H1 (cell line): Measurements from ENCODE around the gene RIPK4. TPM values are rescaled to one million over a fixed set of nuclear protein-coding genes. Genes with fewer than 3 reads are reported as not detected.

Experiments used
- CTCF ChIA-PET: fragments of 300-600 bp; sonication (Branson Sonifier 250); formaldehyde crosslinking; loops from one replicate; lab custom pipeline; 2021; ENCODE audit not compliant: partially characterized antibody; lab: Charles Lee
- POLR2A ChIA-PET: fragments of 300-600 bp; sonication (Branson Sonifier 250); formaldehyde crosslinking; loops from one replicate; lab custom pipeline; 2021; ENCODE audit warnings: inconsistent platforms; ENCODE audit not compliant: partially characterized antibody; lab: Charles Lee
- DNase-seq, 2 experiments: peaks; one replicate each; pipeline versions ENCODE4 v3.0.0 to v3.0.0-alpha.2; 2010 to 2022; ENCODE audit warnings: low spot score in 2 of 2, low read depth in 1 of 2, mixed read lengths in 1 of 2
- FAIRE-seq: peaks from 2 replicates; lab custom pipeline; 2011; peaks lifted over from hg19 to GRCh38; lab: Jason Lieb, UNC
- H2AFZ ChIP-seq: 2 replicates; pipeline ENCODE4 v1.8.1; 2012; ENCODE audit warnings: low read length, inconsistent platforms
- H2AK5ac ChIP-seq: 2 replicates; pipeline ENCODE4 v1.6.1; 2013; ENCODE audit warnings: low read depth, low read length
- H2BK120ac ChIP-seq: replicated peaks from 2 replicates; pipeline ENCODE3; 2013; ENCODE audit warnings: low read depth, low read length, inconsistent platforms
- H2BK12ac ChIP-seq: 2 replicates; pipeline ENCODE4 v1.6.1; 2013; ENCODE audit warnings: low read depth, low read length
- H2BK15ac ChIP-seq: 2 replicates; pipeline ENCODE4 v1.6.1; 2013; ENCODE audit warnings: low read length
- H2BK20ac ChIP-seq: 2 replicates; pipeline ENCODE4 v1.6.1; 2013; ENCODE audit warnings: low read length
- H2BK5ac ChIP-seq: 2 replicates; pipeline ENCODE4 v1.6.1; 2013; ENCODE audit warnings: low read depth, low read length
- H3K14ac ChIP-seq: 2 replicates; pipeline ENCODE4 v1.6.1; 2013; ENCODE audit warnings: inconsistent platforms; ENCODE audit not compliant: insufficient read length
- H3K18ac ChIP-seq: 2 replicates; pipeline ENCODE4 v1.6.1; 2013; ENCODE audit warnings: low read length; ENCODE audit errors: extremely low read depth
- H3K23ac ChIP-seq: 2 replicates; pipeline ENCODE4 v1.6.1; 2013; ENCODE audit warnings: inconsistent platforms; ENCODE audit not compliant: insufficient read length
- H3K23me2 ChIP-seq: 2 replicates; pipeline ENCODE4 v1.6.1; 2013; ENCODE audit warnings: low read depth, low read length
- H3K27ac ChIP-seq: 2 replicates; pipeline ENCODE4 v1.6.1; 2011; ENCODE audit warnings: low read depth, low read length, inconsistent platforms
- H3K27me3 ChIP-seq, 4 experiments: replicated peaks in 1 of 4; 1 replicate in 1 of 4; 2 replicates in 3 of 4; pipeline versions ENCODE4 v1.6.1 to v1.8.1; 2011 to 2013; ENCODE audit warnings: low read length in 3 of 4, mild to moderate bottlenecking in 3 of 4, inconsistent platforms in 2 of 4, mixed read lengths in 2 of 4, moderate library complexity in 1 of 4; ENCODE audit not compliant: control insufficient read depth in 3 of 4, insufficient read depth in 3 of 4; ENCODE audit errors: extremely low read depth in 1 of 4
- H3K36me3 ChIP-seq, 4 experiments: 2 replicates each; pipeline versions ENCODE4 v1.6.1 to v1.8.1; 2011 to 2013; ENCODE audit warnings: mild to moderate bottlenecking in 4 of 4, low read length in 3 of 4, moderate library complexity in 2 of 4, control low read depth in 1 of 4, inconsistent platforms in 1 of 4; ENCODE audit not compliant: insufficient read depth in 4 of 4, control insufficient read depth in 2 of 4
- H3K4ac ChIP-seq: replicated peaks from 2 replicates; pipeline ENCODE3; 2013; ENCODE audit warnings: low read length, low read depth, mixed read lengths, inconsistent platforms; ENCODE audit not compliant: insufficient read length
- H3K4me1 ChIP-seq, 4 experiments: replicated peaks in 1 of 4; 1 replicate in 1 of 4; 2 replicates in 3 of 4; pipeline versions ENCODE4 v1.6.1 to v1.8.1; 2011 to 2013; ENCODE audit warnings: low read length in 3 of 4, inconsistent platforms in 2 of 4, mixed read lengths in 1 of 4; ENCODE audit not compliant: insufficient read depth in 4 of 4, control insufficient read depth in 3 of 4
- H3K4me2 ChIP-seq, 2 experiments: 2 replicates each; pipeline versions ENCODE4 v1.6.1 to v1.8.1; 2011 to 2013; ENCODE audit warnings: low read depth in 2 of 2, low read length in 2 of 2, control low read depth in 1 of 2, inconsistent platforms in 1 of 2, mild to moderate bottlenecking in 1 of 2; ENCODE audit not compliant: insufficient read depth in 1 of 2
- H3K4me3 ChIP-seq, 4 experiments: fragments of 200-600, 300-600 bp in 1 of 4; sonication (generic), shearing (Covaris generic), sonication (Bioruptor Twin) in 1 of 4; 2 replicates each; pipeline versions ENCODE4 v1.5.1 to v1.8.1; 2011 to 2016; ENCODE audit warnings: low read length in 4 of 4, low read depth in 3 of 4, control low read depth in 2 of 4, inconsistent platforms in 2 of 4, mild to moderate bottlenecking in 2 of 4, mixed read lengths in 1 of 4, moderate library complexity in 1 of 4; ENCODE audit not compliant: insufficient read depth in 2 of 4; ENCODE audit errors: extremely low read depth in 1 of 4
- H3K56ac ChIP-seq: replicated peaks from 2 replicates; pipeline ENCODE3; 2013; ENCODE audit warnings: low read depth, mild to moderate bottlenecking, mixed read lengths, low read length, inconsistent platforms; ENCODE audit not compliant: insufficient read length
- H3K79me1 ChIP-seq: 2 replicates; pipeline ENCODE4 v1.6.1; 2013; ENCODE audit warnings: low read depth, low read length, control low read depth
- H3K79me2 ChIP-seq, 2 experiments: 2 replicates each; pipeline versions ENCODE4 v1.6.1 to v1.8.1; 2012 to 2013; ENCODE audit warnings: low read length in 2 of 2, mild to moderate bottlenecking in 2 of 2, inconsistent platforms in 1 of 2; ENCODE audit not compliant: insufficient read depth in 2 of 2, control insufficient read depth in 1 of 2
- H3K9ac ChIP-seq, 4 experiments: replicated peaks in 1 of 4; 1 replicate in 1 of 4; 2 replicates in 3 of 4; pipeline versions ENCODE4 v1.6.1 to v1.8.1; 2011 to 2013; ENCODE audit warnings: low read depth in 3 of 4, low read length in 3 of 4, control low read depth in 2 of 4, mild to moderate bottlenecking in 2 of 4, moderate library complexity in 2 of 4, inconsistent platforms in 1 of 4; ENCODE audit errors: extremely low read depth in 1 of 4
- H3K9me3 ChIP-seq, 2 experiments: 2 replicates each; pipeline versions ENCODE4 v1.6.1 to v1.8.1; 2012 to 2013; ENCODE audit warnings: mild to moderate bottlenecking in 2 of 2, moderate library complexity in 2 of 2, control low read depth in 1 of 2, inconsistent platforms in 1 of 2, low read depth in 1 of 2, low read length in 1 of 2, mixed read lengths in 1 of 2; ENCODE audit not compliant: insufficient read depth in 2 of 2
- H4K20me1 ChIP-seq, 2 experiments: replicated peaks in 1 of 2; 2 replicates each; pipeline versions ENCODE3 to v1.8.1; 2011 to 2013; ENCODE audit warnings: inconsistent platforms in 2 of 2, low read length in 2 of 2, mild to moderate bottlenecking in 1 of 2; ENCODE audit not compliant: insufficient read depth in 2 of 2, control insufficient read depth in 1 of 2
- H4K5ac ChIP-seq: 2 replicates; pipeline ENCODE4 v1.6.1; 2013; ENCODE audit warnings: low read length, low read depth, mixed read lengths, inconsistent platforms; ENCODE audit not compliant: insufficient read length
- H4K8ac ChIP-seq: 2 replicates; pipeline ENCODE4 v1.8.0; 2013; ENCODE audit warnings: mild to moderate bottlenecking, moderate library complexity, low read length, inconsistent platforms; ENCODE audit not compliant: insufficient read depth; ENCODE audit errors: extremely low read depth
- H4K91ac ChIP-seq: replicated peaks from 2 replicates; pipeline ENCODE3; 2013; ENCODE audit warnings: low read length, mixed read lengths, inconsistent platforms; ENCODE audit not compliant: insufficient read length
- BACH1 ChIP-seq: IDR thresholded peaks from 2 replicates; pipeline ENCODE4 v1.6.1; 2012; ENCODE audit warnings: low read length, improper control_type of control experiment
- RBBP5 ChIP-seq: IDR thresholded peaks from 2 replicates; pipeline ENCODE4 v1.7.1; 2012; ENCODE audit warnings: low read depth, mild to moderate bottlenecking, inconsistent platforms, low read length, moderate library complexity, borderline replicate concordance
- RXRA ChIP-seq: IDR thresholded peaks from 2 replicates; pipeline ENCODE4 v1.6.1; 2011; ENCODE audit warnings: low read depth, mild to moderate bottlenecking, low read length, moderate library complexity; ENCODE audit not compliant: insufficient read depth
- SP1 ChIP-seq: IDR thresholded peaks from 2 replicates; pipeline ENCODE4 v1.6.1; 2011; ENCODE audit warnings: low read depth, low read length
- TEAD4 ChIP-seq: IDR thresholded peaks from 2 replicates; pipeline ENCODE4 v1.6.1; 2012; ENCODE audit warnings: low read depth, low read length, inconsistent platforms, mixed read lengths
- WGBS, 2 experiments: shearing (Covaris generic) in 1 of 2; methylation state at CpG; one replicate each; pipeline versions ENCODE4 v1.1.6 to v1.1.7; 2013 to 2015; ENCODE audit warnings: low lambda C conversion rate in 2 of 2, mixed read lengths in 2 of 2, inconsistent platforms in 1 of 2, low coverage in 1 of 2, missing lambda C conversion rate in 1 of 2; ENCODE audit not compliant: insufficient replicate concordance in 2 of 2, insufficient coverage in 1 of 2, insufficient read length in 1 of 2; ENCODE audit errors: extremely low coverage in 1 of 2, missing lambda C conversion rate in 1 of 2; 5-methylcytosine and 5-hydroxymethylcytosine counted together
- polyA plus RNA-seq, 7 experiments: library from polyadenylated mRNA; depleted of rRNA in 3 of 7; stranded (reverse) in 5 of 7; unstranded in 2 of 7; fragments of >200 nt in 5 of 7; fragments of 200-250 nt in 2 of 7; gene quantifications; 1 replicate in 5 of 7; 2 replicates in 1 of 7; 4 replicates in 1 of 7; pipeline versions ENCODE4 v1.2.1 to v1.2.3, GENCODE V29; 2011 to 2013; ENCODE audit warnings: missing spikeins in 2 of 7, mixed read lengths in 2 of 7
- total RNA-seq: library from RNA; stranded (reverse); fragmentation: NEBNext Ultra II Directional; extraction: Animal tissue kit (Norgen Biotek cat#: 25700); gene quantifications from 2 replicates; pipeline ENCODE4 v1.2.1, GENCODE V29; 2021

RIPK4 gene
- total and polyA plus RNA-seq, 2 of the 8 experiments (the other 6 are each of a cell fraction or from before 2014, with no cell fraction given): 2.7 to 5.6 TPM

DNA sequence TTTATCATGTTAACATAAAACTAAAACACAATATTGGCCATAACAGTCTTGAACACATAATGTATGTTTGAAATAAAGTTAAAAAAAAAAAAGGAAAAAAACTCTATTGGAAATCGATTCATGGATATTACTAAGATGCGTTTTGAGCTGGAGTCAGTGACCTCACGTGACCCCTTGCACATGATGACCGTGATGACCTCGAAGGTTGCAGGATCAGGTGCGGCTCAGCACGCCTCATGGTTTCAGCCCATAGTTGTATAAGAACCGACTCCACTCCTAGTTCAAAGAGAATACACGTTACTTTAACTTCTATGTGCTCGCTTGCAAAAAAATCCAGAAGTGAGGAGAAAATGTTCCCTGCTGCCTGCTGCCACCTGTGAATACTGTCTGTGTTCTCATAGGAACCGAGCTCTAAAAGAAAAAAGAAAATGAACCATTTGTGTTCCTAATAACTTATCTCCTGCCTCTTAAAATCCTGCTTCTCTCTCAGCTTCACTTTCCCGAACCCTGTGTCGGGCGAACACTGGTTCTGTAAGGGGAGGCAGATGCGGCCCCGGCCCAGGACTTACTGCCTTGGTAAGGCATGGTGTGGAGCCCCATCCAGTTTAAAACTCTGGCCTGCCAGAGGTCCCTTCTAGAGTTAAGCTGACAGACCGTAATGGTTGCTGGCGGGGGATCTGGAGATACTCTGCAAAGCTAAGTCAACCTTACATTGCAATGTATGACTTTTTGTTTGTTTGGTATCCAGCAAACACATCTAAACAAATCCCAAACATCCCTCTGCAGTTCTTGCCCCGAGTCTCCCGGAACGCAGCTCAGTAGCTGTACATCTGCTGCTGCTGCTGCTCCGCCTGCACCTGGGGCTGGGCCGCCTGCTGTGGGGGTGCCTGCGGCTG lies 33.8 kb upstream of the RIPK4 start:
- no peak overlapping the region for H2BK120ac ChIP-seq
- H3K9me3 ChIP-seq: no peaks in the 10 kb centered on the region
- no peak overlapping the region for H2AFZ ChIP-seq
- H3K9ac ChIP-seq: no peak overlapping the region
- H3K4me2 ChIP-seq: no peak overlapping the region
- H3K56ac ChIP-seq: no peak overlapping the region
- H2AK5ac ChIP-seq: no peak overlapping the region
- H3K79me2 ChIP-seq: no peaks in the 10 kb centered on the region
- H2BK15ac ChIP-seq: no peak overlapping the region
- H2BK20ac ChIP-seq: no peak overlapping the region
- H4K91ac ChIP-seq: no peak overlapping the region
- peaks cover 3% of the 10 kb centered on the region; the same call in 1 of the 2 replicates for H3K23me2 ChIP-seq
- ChIA-PET CTCF (interaction anchor here (0.5 to 1.7 kb wide), 7 partner anchors 16 to 518 kb away, joined by 3 to 9 read pairs (median 3); no protein-coding TSS in a partner anchor), POLR2A (no interaction called here)
- no peak overlapping the region for H3K23ac ChIP-seq
- H3K4ac ChIP-seq: no peak overlapping the region
- H3K18ac ChIP-seq: no peak overlapping the region
- H3K14ac ChIP-seq: no peak overlapping the region
- TF ChIP-seq TEAD4 (no peak), RBBP5 (no peak), RXRA (no peak), BACH1 (no peak), SP1 (no peak)
- H3K36me3 ChIP-seq: peaks cover 5 to 10% (median 8%) of the 10 kb centered on the region in 4 experiments; a peak in 6 of 8 replicates
- FAIRE-seq (no peak), DNase-seq (no peak)
- H4K20me1 ChIP-seq: peaks cover 2 to 5% of the 10 kb centered on the region in 2 experiments
- H3K4me1 ChIP-seq: peaks cover 0 to 3% (median 1%) of the 10 kb centered on the region in 4 experiments; a peak in 2 of 7 replicates
- H4K5ac ChIP-seq: no peak overlapping the region
- H4K8ac ChIP-seq: no peak overlapping the region
- H3K79me1 ChIP-seq: no peaks in the 10 kb centered on the region
- H3K4me3 ChIP-seq: no peak overlapping the region
- no peaks in the 10 kb centered on the region for H3K27me3 ChIP-seq
- no peak overlapping the region for H2BK12ac ChIP-seq
- 87% methylated on average over 24 of the region's 24 CpGs; no CpG with 5 or more reads in 1 of the 2 experiments for WGBS, 2 experiments
- H2BK5ac ChIP-seq: no peak overlapping the region
- no peak overlapping the region for H3K27ac ChIP-seq
